ENCODE measurements around the gene C14orf180. TPM values are rescaled to one million over a fixed set of nuclear protein-coding genes. Genes with fewer than 3 reads are reported as not detected.

C14orf180 gene
- total RNA-seq, 2 donors from 2014 or later: 19.4 TPM; not detected in 1

GRCh38 chr14:104633276-104634137 is 53.9 kb downstream of the C14orf180 start:
- WGBS, 2 donors: 71% methylated on average over 13 to 19 of the region's 24 CpGs
- peaks cover 11% of the 10 kb centered on the region for H3K4me1 ChIP-seq
- ATAC-seq (no peak), DNase-seq (no peak)
- no peaks in the 10 kb centered on the region for H3K36me3 ChIP-seq (replicated peaks in 1 of 2; ENCODE audit: insufficient read depth in 1 of 2, low read depth in 2 of 2)
- H3K27ac ChIP-seq: no peak overlapping the region
- no peaks in the 10 kb centered on the region for H3K9me3 ChIP-seq
- no peak for TF ChIP-seq POLR2A (IDR thresholded peaks at IDR 0.05)
- TF ChIP-seq CTCF (IDR thresholded peaks at IDR 0.05): no peak
- H3K4me3 ChIP-seq: no peak overlapping the region
- intact Hi-C loops (cut with DNase I): no loop called here
- no peaks in the 10 kb centered on the region for H3K27me3 ChIP-seq

GRCh38 chr14:104634138-104634760 is 54.7 kb downstream of the C14orf180 start:
- Histone ChIP-seq H3K4me1 (peaks cover 12% of the 10 kb centered on the region), H3K27ac (no peak overlapping the region), H3K4me3 (no peak overlapping the region), H3K36me3 (replicated peaks in 1 of 2; ENCODE audit: insufficient read depth in 1 of 2, low read depth in 2 of 2) (no peaks in the 10 kb centered on the region), H3K9me3 (no peaks in the 10 kb centered on the region), H3K27me3 (no peaks in the 10 kb centered on the region)
- no peak for TF ChIP-seq CTCF (IDR thresholded peaks at IDR 0.05)
- no peak for TF ChIP-seq POLR2A (IDR thresholded peaks at IDR 0.05)
- no peak for ATAC-seq
- intact Hi-C loops (cut with DNase I): no loop called here
- no peak for DNase-seq
- WGBS, 2 donors: 74 to 83% methylated on average over 8 to 19 of the region's 20 CpGs

GRCh38 chr14:104634886-104635570 is 55.5 kb downstream of the C14orf180 start:
- H3K4me3 ChIP-seq: no peak overlapping the region
- H3K4me1 ChIP-seq: peaks cover 12% of the 10 kb centered on the region
- DNase-seq: no peak
- H3K9me3 ChIP-seq: no peaks in the 10 kb centered on the region
- WGBS, 2 donors: 64 to 68% methylated on average over 5 to 25 of the region's 26 CpGs
- TF ChIP-seq CTCF (IDR thresholded peaks at IDR 0.05): no peak
- TF ChIP-seq POLR2A (IDR thresholded peaks at IDR 0.05): no peak
- H3K27ac ChIP-seq: no peak overlapping the region
- no peak for ATAC-seq
- intact Hi-C loops (cut with DNase I): loop anchor here (5.0 kb wide), 1 partner anchor 498 kb away; the partner anchor contains the start of gene KIF26A
- H3K27me3 ChIP-seq: no peaks in the 10 kb centered on the region
- no peaks in the 10 kb centered on the region for H3K36me3 ChIP-seq (replicated peaks in 1 of 2; ENCODE audit: insufficient read depth in 1 of 2, low read depth in 2 of 2)

- Histone ChIP-seq H3K9me3 (no peaks in the 10 kb centered on the region), H3K27me3 (no peaks in the 10 kb centered on the region), H3K4me1 (peaks cover 12% of the 10 kb centered on the region), H3K36me3 (replicated peaks in 1 of 2; ENCODE audit: insufficient read depth in 1 of 2, low read depth in 2 of 2) (no peaks in the 10 kb centered on the region), H3K27ac (no peak overlapping the region), H3K4me3 (no peak overlapping the region)
- TF ChIP-seq POLR2A (IDR thresholded peaks at IDR 0.05) (no peak), CTCF (IDR thresholded peaks at IDR 0.05) (no peak)
- no peak for DNase-seq
- 64 to 85% methylated on average over 13 to 14 of the region's 14 CpGs for WGBS, 2 donors
- ATAC-seq: no peak
- intact Hi-C loops (cut with DNase I): loop anchor here (5.0 kb wide), 1 partner anchor 498 kb away; the partner anchor contains the start of gene KIF26A
Measured at GRCh38 chr14:104635717-104636116, 56.2 kb downstream of the C14orf180 start.
